CD14-positive monocyte (primary cell): Measurements from ENCODE around the gene CD81. TPM values are rescaled to one million over a fixed set of nuclear protein-coding genes. Genes with fewer than 3 reads are reported as not detected.

Source experiments
- polyA plus RNA-seq, 3 donors: library from polyadenylated mRNA; depleted of rRNA in 1 of 3; unstranded in 2 of 3; stranded (reverse) in 1 of 3; fragments of 300-500 nt in 2 of 3; fragments of >200 nt in 1 of 3; fragmentation: Illumina TruSeq in 2 of 3; gene quantifications; 1 replicate in 2 of 3; 2 replicates in 1 of 3; pipeline ENCODE4 v1.2.3, GENCODE V29; 2012 to 2021
- small RNA-seq: library from RNA; depleted of rRNA; stranded (forward); fragments of <200 nt; gene quantifications from one replicate; pipeline ENCODE3, GENCODE V24; 2012; ENCODE audit warnings: low read depth; ENCODE audit not compliant: insufficient read length

The CD81 gene
- polyA plus RNA-seq, 3 donors = 3.2 to 74.9 (median 12.3) TPM

Small RNAs within 50 kb of the gene (small RNA-seq; reads per million reads assigned to genes)
- gene RF00019 = not detected

Other genes with a start within 250 kb of the CD81 start
- not detected for gene IGF2, start 237.9 kb upstream of the CD81 start, polyA plus RNA-seq
- not detected for gene INS, start 216.1 kb upstream of the CD81 start, polyA plus RNA-seq
- gene TH, start 205.5 kb upstream of the CD81 start, polyA plus RNA-seq = not detected
- 10 to 100 TPM in 1 of 3 donors, 1 to 10 TPM in 2; 5.7 to 11.4 (median 8.3) TPM for gene ASCL2, start 106.7 kb upstream of the CD81 start, polyA plus RNA-seq
- 100 to 1,000 TPM in 1 of 3 donors, 10 to 100 TPM in 2; 10.8 to 135 (median 13.1) TPM for gene C11orf21, start 75.4 kb upstream of the CD81 start, polyA plus RNA-seq
- gene TSPAN32, start 75.3 kb upstream of the CD81 start, polyA plus RNA-seq = 100 to 1,000 TPM in 1 of 3 donors, 10 to 100 TPM in 2; 34.8 to 136 (median 82.5) TPM
- gene TSSC4, start 23.4 kb downstream of the CD81 start, polyA plus RNA-seq = 10 to 100 TPM; 28.1 to 74.6 (median 52.0) TPM
- under 1 TPM in 1 of 3 donors, not detected in 2; 0.03 TPM for gene TRPM5, start 67.2 kb downstream of the CD81 start, polyA plus RNA-seq
- 10 to 100 TPM; 14.9 to 31.8 (median 21.6) TPM for gene KCNQ1, start 67.7 kb downstream of the CD81 start, polyA plus RNA-seq